Right cardiac atrium (tissue), 5 donors: ENCODE measurements around the gene OR4A5. TPM values are rescaled to one million over a fixed set of nuclear protein-coding genes. Genes with fewer than 3 reads are reported as not detected.
"Not testable (repeated sequence)": the region's sequence is repeated elsewhere in the genome, so short reads cannot be mapped to it uniquely, and the experiment has no call there.

Source experiments
- ATAC-seq, 2 donors: fragments of 200-7000 bp; cut with Tn5 transposase; one replicate each; pipeline versions ENCODE4 v1.8.0 to v1.9.1; 2020; ENCODE audit warnings: moderate library complexity in 2 of 2, mild to moderate bottlenecking in 1 of 2
- DNase-seq, 3 donors: peaks; one replicate each; pipeline ENCODE4 v3.0.0-alpha.2; 2020
- H3K27ac ChIP-seq: one replicate; pipeline ENCODE4 v1.5.1; 2013; ENCODE audit warnings: mild to moderate bottlenecking, low read length, control low read depth, moderate library complexity
- H3K27me3 ChIP-seq: one replicate; pipeline ENCODE4 v1.6.1; 2013; ENCODE audit not compliant: control insufficient read depth, insufficient read depth
- H3K4me1 ChIP-seq: one replicate; pipeline ENCODE4 v1.6.1; 2013; ENCODE audit warnings: low read length; ENCODE audit not compliant: control insufficient read depth, insufficient read depth
- H3K4me3 ChIP-seq: one replicate; pipeline ENCODE4 v1.5.1; 2013; ENCODE audit warnings: low read length, control low read depth
- H3K9me3 ChIP-seq: one replicate; pipeline ENCODE4 v1.6.1; 2013; ENCODE audit warnings: low read length; ENCODE audit not compliant: control insufficient read depth
- WGBS: extraction: QIAGEN DNeasy Blood & Tissue Kit; methylation state at CpG from one replicate; pipeline ENCODE4 v1.1.7; 2013; 5-methylcytosine and 5-hydroxymethylcytosine counted together
- intact Hi-C, 4 donors: fragments of 100-400 bp; cut with DNase I; formaldehyde crosslinking; loops; one replicate each; pipeline versions ENCODE4 v1.11.0 to v1.14.0; 2022 to 2023
- long read RNA-seq, 4 donors: library from polyadenylated mRNA; unstranded; transcript quantifications; one replicate each; pipeline ENCODE4 v2.0.0, GENCODE V29; 2020 to 2021
- polyA plus RNA-seq: library from polyadenylated mRNA; stranded (reverse); fragments of 200-250 nt; gene quantifications from one replicate; pipeline ENCODE4 v1.2.3, GENCODE V29; 2013
- total RNA-seq, 4 donors: library from RNA; stranded (reverse); fragmentation: NEBNext Ultra II Directional; extraction: Animal tissue kit (Norgen Biotek cat#: 25700); gene quantifications; one replicate each; pipeline ENCODE4 v1.2.1, GENCODE V29; 2021
- donor health status: healthy with polysubstance abuse.
- donor health status: DM: no; HTN: yes; CAD: no.
- donor health status: DM: no; HTN: no; CAD: no.
- donor health status: DM: no; HTN: yes; CAD: no; lungs with severe emphysema.
- donor health status: DM: yes; HTN: yes; CAD: no.

OR4A5 gene, protein sequence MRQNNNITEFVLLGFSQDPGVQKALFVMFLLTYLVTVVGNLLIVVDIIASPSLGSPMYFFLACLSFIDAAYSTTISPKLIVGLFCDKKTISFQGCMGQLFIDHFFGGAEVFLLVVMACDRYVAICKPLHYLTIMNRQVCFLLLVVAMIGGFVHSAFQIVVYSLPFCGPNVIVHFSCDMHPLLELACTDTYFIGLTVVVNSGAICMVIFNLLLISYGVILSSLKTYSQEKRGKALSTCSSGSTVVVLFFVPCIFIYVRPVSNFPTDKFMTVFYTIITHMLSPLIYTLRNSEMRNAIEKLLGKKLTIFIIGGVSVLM
- not detected for total RNA-seq
- polyA plus RNA-seq, result not detected
- long read RNA-seq, donor 1, result 0 reads
- long read RNA-seq, donor 2, result 0 reads
- long read RNA-seq, donor 3, result 0 reads
- long read RNA-seq, donor 4, result 0 reads

DNA sequence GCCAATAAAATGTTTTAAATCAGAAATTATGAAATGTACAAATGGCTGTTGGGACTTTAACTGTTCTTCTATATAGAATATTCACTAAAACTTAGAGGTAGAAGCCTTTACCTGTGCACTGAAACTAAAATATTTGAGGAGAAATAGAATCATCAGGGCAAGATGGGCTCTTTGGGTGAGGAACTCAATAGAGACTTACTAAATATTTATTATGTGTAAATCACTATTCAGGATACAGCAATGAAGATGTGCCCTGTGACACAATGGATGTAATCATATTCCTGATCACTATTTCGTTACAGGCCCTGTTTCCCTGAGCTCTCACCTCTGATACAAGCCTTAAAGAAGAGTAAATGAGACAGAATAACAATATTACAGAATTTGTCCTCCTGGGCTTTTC, at the start of gene OR4A5:
Gene OR4A5, plus strand, starts transcription at position 301 of the 400 bp plus-strand sequence. Its CDS starts 53 bp downstream, at position 354.
- 0% methylated on average over 1 of the region's 1 CpG for WGBS
- H3K27me3 ChIP-seq, H3K27ac ChIP-seq, intact Hi-C loops, H3K9me3 ChIP-seq, H3K4me3 ChIP-seq, ATAC-seq, DNase-seq, H3K4me1 ChIP-seq: not testable (repeated sequence)

DNA sequence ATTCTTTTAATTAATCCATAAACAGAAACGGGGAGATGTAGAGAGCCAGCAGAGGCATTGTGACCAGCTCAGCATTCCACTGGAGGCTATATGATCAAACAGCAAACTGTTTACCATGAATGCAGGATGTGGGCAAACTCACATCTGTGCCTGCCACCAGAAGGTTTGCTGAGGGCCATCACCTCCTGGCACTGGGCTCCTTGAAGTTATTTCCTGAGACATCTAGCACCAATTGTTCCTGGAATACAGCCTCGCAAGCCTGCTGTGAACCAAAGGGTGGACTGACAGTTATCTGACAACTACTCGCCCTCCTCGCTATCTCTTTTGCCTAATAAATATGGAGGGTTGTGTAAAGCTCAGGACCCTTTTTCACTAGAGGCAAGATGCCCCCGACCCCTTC, 13.5 kb downstream of the OR4A5 start:
- H3K27me3 ChIP-seq, ATAC-seq, H3K9me3 ChIP-seq, H3K4me3 ChIP-seq, H3K27ac ChIP-seq, DNase-seq, intact Hi-C loops, H3K4me1 ChIP-seq: not testable (repeated sequence)
- WGBS, result 58% methylated on average over 5 of the region's 5 CpGs

Other genes with a start within 250 kb of the OR4A5 start
- not detected for gene OR4C46, start 102.8 kb upstream of the OR4A5 start, total RNA-seq
- gene OR4C46, start 102.8 kb upstream of the OR4A5 start, polyA plus RNA-seq, result not detected